MM.1S (cell line): ENCODE measurements around the gene KLHDC8A.

Source experiments
- DNase-seq: peaks from one replicate; pipeline ENCODE4 v3.0.0-alpha.2; 2015
- H2AFZ ChIP-seq: fragments of 300-600 bp; sonication (generic); 2 replicates; pipeline ENCODE4 v1.6.0; 2016; ENCODE audit warnings: antibody characterized with exemption, low read length
- H3F3A ChIP-seq: fragments of 300-600 bp; sonication (generic); 2 replicates; pipeline ENCODE4 v1.6.1; 2016; ENCODE audit warnings: mild to moderate bottlenecking, antibody characterized with exemption, low read length, moderate library complexity, mixed read lengths; ENCODE audit not compliant: insufficient read depth
- H3K27ac ChIP-seq: fragments of 300-600 bp; sonication (generic); 2 replicates; pipeline ENCODE4 v1.5.1; 2016; ENCODE audit warnings: mild to moderate bottlenecking, low read length
- H3K27me3 ChIP-seq: fragments of 300-600 bp; sonication (generic); replicated peaks from 2 replicates; pipeline ENCODE4 v1.6.0; 2016; ENCODE audit warnings: low read length; ENCODE audit not compliant: insufficient read depth
- H3K36me3 ChIP-seq: fragments of 300-600 bp; sonication (generic); replicated peaks from 2 replicates; pipeline ENCODE4 v1.6.1; 2016; ENCODE audit warnings: mild to moderate bottlenecking, low read length, mixed read lengths; ENCODE audit not compliant: insufficient read depth
- H3K4me1 ChIP-seq: fragments of 300-600 bp; sonication (generic); 2 replicates; pipeline ENCODE4 v1.6.1; 2016; ENCODE audit warnings: low read length, mixed read lengths
- H3K4me2 ChIP-seq: fragments of 300-600 bp; sonication (generic); 2 replicates; pipeline ENCODE4 v1.6.0; 2016; ENCODE audit warnings: low read depth, low read length
- H3K4me3 ChIP-seq: fragments of 300-600 bp; sonication (generic); 2 replicates; pipeline ENCODE4 v1.5.1; 2016; ENCODE audit warnings: low read length, mixed read lengths
- H3K79me2 ChIP-seq: fragments of 300-600 bp; sonication (generic); 2 replicates; pipeline ENCODE4 v1.6.1; 2016; ENCODE audit warnings: mixed run types, low read length, mixed read lengths
- H3K9ac ChIP-seq: fragments of 300-600 bp; sonication (generic); 2 replicates; pipeline ENCODE4 v1.6.1; 2016; ENCODE audit warnings: low read length, mixed read lengths
- H3K9me2 ChIP-seq: fragments of 300-600 bp; sonication (generic); replicated peaks from 2 replicates; pipeline ENCODE4 v1.6.1; 2016; ENCODE audit warnings: mild to moderate bottlenecking, low read length, mixed read lengths; ENCODE audit not compliant: insufficient read depth
- H3K9me3 ChIP-seq: fragments of 300-600 bp; sonication (generic); replicated peaks from 2 replicates; pipeline ENCODE4 v1.6.1; 2016; ENCODE audit warnings: mild to moderate bottlenecking, low read length, mixed read lengths; ENCODE audit not compliant: insufficient read depth
- H4K20me1 ChIP-seq: fragments of 300-600 bp; sonication (generic); 2 replicates; pipeline ENCODE4 v1.6.1; 2016; ENCODE audit warnings: mild to moderate bottlenecking, low read length, moderate library complexity, mixed read lengths; ENCODE audit not compliant: insufficient read depth
- CTCF ChIP-seq: fragments of 300-600 bp; sonication (generic); IDR thresholded peaks from 2 replicates; pipeline ENCODE4 v1.5.1; 2016; ENCODE audit warnings: antibody characterized with exemption, low read length, mixed read lengths
- EZH2 ChIP-seq: fragments of 300-600 bp; sonication (generic); optimal IDR thresholded peaks from 2 replicates; pipeline ENCODE3; 2017; ENCODE audit warnings: low read depth, mild to moderate bottlenecking, antibody characterized with exemption, low read length, mixed read lengths
- EZH2phosphoT487 ChIP-seq: fragments of 300-600 bp; sonication (generic); IDR thresholded peaks from 2 replicates; pipeline ENCODE4 v1.6.1; 2018; ENCODE audit warnings: antibody characterized with exemption, low read length

Gene KLHDC8A

GRCh38 chr1:205370780-205371179 lies 14.1 kb upstream of the KLHDC8A start:
- Histone ChIP-seq H3K36me3 (no peaks in the 10 kb centered on the region), H4K20me1 (no peaks in the 10 kb centered on the region), H3K9me2 (no peaks in the 10 kb centered on the region), H3K79me2 (no peaks in the 10 kb centered on the region), H3K9me3 (no peaks in the 10 kb centered on the region), H3K4me2 (no peak overlapping the region), H3K4me1 (peaks cover 10% of the 10 kb centered on the region), H3K27me3 (no peaks in the 10 kb centered on the region), H3F3A (no peaks in the 10 kb centered on the region), H3K4me3 (no peak overlapping the region), H3K9ac (no peak overlapping the region), H3K27ac (no peak overlapping the region), H2AFZ (no peak overlapping the region)
- no peak for DNase-seq
- TF ChIP-seq CTCF, result no peak
- TF ChIP-seq EZH2phosphoT487, result no peak
- no peak for TF ChIP-seq EZH2

GRCh38 chr1:205369701-205370123 lies 13.0 kb upstream of the KLHDC8A start:
- H3K27me3 ChIP-seq, result no peaks in the 10 kb centered on the region
- H2AFZ ChIP-seq, result no peak overlapping the region
- no peak overlapping the region for H3K4me3 ChIP-seq
- no peaks in the 10 kb centered on the region for H3K9me2 ChIP-seq
- H3K9ac ChIP-seq, result no peak overlapping the region
- H3K36me3 ChIP-seq, result no peaks in the 10 kb centered on the region
- DNase-seq, result no peak
- H3K4me1 ChIP-seq, result peaks cover 10% of the 10 kb centered on the region
- no peaks in the 10 kb centered on the region for H3K9me3 ChIP-seq
- H3K27ac ChIP-seq, result no peak overlapping the region
- no peaks in the 10 kb centered on the region for H3F3A ChIP-seq
- no peaks in the 10 kb centered on the region for H4K20me1 ChIP-seq
- TF ChIP-seq EZH2phosphoT487 (no peak), CTCF (no peak), EZH2 (no peak)
- H3K79me2 ChIP-seq, result no peaks in the 10 kb centered on the region
- H3K4me2 ChIP-seq, result no peak overlapping the region

GRCh38 chr1:205368478-205368877 lies 11.8 kb upstream of the KLHDC8A start:
- Histone ChIP-seq H3K36me3 (no peaks in the 10 kb centered on the region), H2AFZ (no peak overlapping the region), H3K27me3 (no peaks in the 10 kb centered on the region), H3F3A (no peaks in the 10 kb centered on the region), H3K9me2 (no peaks in the 10 kb centered on the region), H3K9ac (no peak overlapping the region), H4K20me1 (no peaks in the 10 kb centered on the region), H3K79me2 (no peaks in the 10 kb centered on the region), H3K27ac (no peak overlapping the region), H3K9me3 (no peaks in the 10 kb centered on the region), H3K4me3 (no peak overlapping the region), H3K4me2 (no peak overlapping the region), H3K4me1 (no peaks in the 10 kb centered on the region)
- no peak for TF ChIP-seq EZH2phosphoT487
- TF ChIP-seq CTCF, result no peak
- TF ChIP-seq EZH2, result no peak
- no peak for DNase-seq
